ENCODE results near the gene MECR.
A peak's percentile ranks its signal among the peaks of the same experiment; 100 is the strongest.

The MECR gene

GRCh38 chr1:29230553-29231378, at the start of gene MECR:
TSS of gene MECR (minus strand) at chr1:29230934. CDS start at chr1:29230906, 28 bp downstream.
- no peak for TF ChIP-seq CTCF (IDR thresholded peaks at IDR 0.05; ENCODE audit: low read depth, low read length)
- H3K4me3 ChIP-seq (ENCODE audit: low read depth, low read length), result peak within 1 kb of the TSS; percentile 95

- no peak for TF ChIP-seq CTCF (IDR thresholded peaks at IDR 0.05; ENCODE audit: low read depth, low read length)
These were observed 49.2 kb upstream of the MECR start for GRCh38 chr1:29279951-29280391.

GRCh38 chr1:29279406-29279805, 48.7 kb upstream of the MECR start:
- TF ChIP-seq CTCF (IDR thresholded peaks at IDR 0.05; ENCODE audit: low read depth, low read length), result no peak

More at GRCh38 chr1:29279951-29280391, 49.2 kb upstream of the MECR start:
- no peak overlapping the region for H3K4me3 ChIP-seq (ENCODE audit: low read depth, low read length)

GRCh38 chr1:29278124-29278523, 47.4 kb upstream of the MECR start:
- no peak for TF ChIP-seq CTCF (IDR thresholded peaks at IDR 0.05; ENCODE audit: low read depth, low read length)
- H3K4me3 ChIP-seq (ENCODE audit: low read depth, low read length), result no peak overlapping the region

More at GRCh38 chr1:29279406-29279805, 48.7 kb upstream of the MECR start:
- no peak overlapping the region for H3K4me3 ChIP-seq (ENCODE audit: low read depth, low read length)

GRCh38 chr1:29275435-29275834, 44.7 kb upstream of the MECR start:
- no peak overlapping the region for H3K4me3 ChIP-seq (ENCODE audit: low read depth, low read length)
- TF ChIP-seq CTCF (IDR thresholded peaks at IDR 0.05; ENCODE audit: low read depth, low read length), result no peak

- no peak for TF ChIP-seq CTCF (IDR thresholded peaks at IDR 0.05; ENCODE audit: low read depth, low read length)
- no peak overlapping the region for H3K4me3 ChIP-seq (ENCODE audit: low read depth, low read length)
These were observed 41.6 kb upstream of the MECR start for GRCh38 chr1:29272147-29272907.

- no peak overlapping the region for H3K4me3 ChIP-seq (ENCODE audit: low read depth, low read length)
- TF ChIP-seq CTCF (IDR thresholded peaks at IDR 0.05; ENCODE audit: low read depth, low read length), result no peak
These were observed 41.0 kb upstream of the MECR start for GRCh38 chr1:29271724-29272123.
